ENCODE measurements around the gene HLA-DMA. TPM values are rescaled to one million over a fixed set of nuclear protein-coding genes. Genes with fewer than 3 reads are reported as not detected.
A peak's percentile ranks its signal among the peaks of the same experiment; 100 is the strongest.

HLA-DMA gene
- total and polyA plus RNA-seq, 9 of the 15 experiments (the other 6 are each of a cell fraction or from before 2014, with no cell fraction given): 0.13 to 0.83 (median 0.51) TPM

GRCh38 chr6:32952817-32953739, at the start of gene HLA-DMA (continued):
- TF ChIP-seq ZNF263 (CRISPR knock-in tag; IDR thresholded peaks at IDR 0.05; ENCODE audit: borderline replicate concordance) (no peak), ZNF140 (CRISPR knock-in tag; IDR thresholded peaks at IDR 0.05) (no peak), SP1 (CRISPR knock-in tag; IDR thresholded peaks at IDR 0.05) (no peak), ZNF274 (IDR thresholded peaks at IDR 0.05; ENCODE audit: borderline replicate concordance, low read depth, low read length) (no peak), GABPB2 (CRISPR knock-in tag; conservative IDR thresholded peaks at IDR 0.05) (no peak), KAT7 (CRISPR knock-in tag; IDR thresholded peaks at IDR 0.05; ENCODE audit: borderline replicate concordance) (no peak), NFYB (IDR thresholded peaks at IDR 0.05; ENCODE audit: extremely low read depth, insufficient read length) (peak; percentile 66), CBFB (CRISPR knock-in tag; IDR thresholded peaks at IDR 0.05) (no peak), MNT (conservative IDR thresholded peaks at IDR 0.05) (no peak), LCOR (CRISPR knock-in tag; IDR thresholded peaks at IDR 0.05) (no peak), BRF2 (IDR thresholded peaks at IDR 0.05; ENCODE audit: borderline replicate concordance, insufficient read depth, insufficient read length) (no peak), ZC3H8 (IDR thresholded peaks at IDR 0.05) (no peak), PRDM10 (IDR thresholded peaks at IDR 0.05; ENCODE audit: partially characterized antibody) (no peak), STAT5A (IDR thresholded peaks at IDR 0.05; ENCODE audit: borderline replicate concordance, low read length) (no peak), KLF16 (IDR thresholded peaks at IDR 0.05) (no peak), SMARCE1 (IDR thresholded peaks at IDR 0.05) (no peak), EP300 (IDR thresholded peaks at IDR 0.05; ENCODE audit: low read length) (no peak), ZNF518B (CRISPR knock-in tag; IDR thresholded peaks at IDR 0.05) (no peak)

Measured in K562 (cell line).